ENCODE data around the gene B4GALNT2.

- TF ChIP-seq RFX5 (IDR thresholded peaks at IDR 0.05; ENCODE audit: borderline replicate concordance, low read depth, low read length) (no peak), CTCF (IDR thresholded peaks at IDR 0.05; ENCODE audit: control extremely low read depth in 1 of 3, insufficient read depth in 1 of 3, low read depth in 1 of 3, low read length in 3 of 3) (no peak), POLR2A (IDR thresholded peaks at IDR 0.05; ENCODE audit: control extremely low read depth in 1 of 2, low read depth in 2 of 2, low read length in 2 of 2) (no peak), ATF3 (IDR thresholded peaks at IDR 0.05; ENCODE audit: insufficient read depth, low read depth, low read length) (no peak), SIX5 (IDR thresholded peaks at IDR 0.05; ENCODE audit: low read depth, low read length) (no peak), CHD1 (IDR thresholded peaks at IDR 0.05; ENCODE audit: low read depth, low read length) (no peak), YY1 (IDR thresholded peaks at IDR 0.05; ENCODE audit: low read depth, low read length) (no peak), MAX (IDR thresholded peaks at IDR 0.05) (no peak), MAFK (IDR thresholded peaks at IDR 0.05; ENCODE audit: low read depth, low read length) (no peak), NRF1 (IDR thresholded peaks at IDR 0.05; ENCODE audit: low read depth, low read length) (no peak), TCF12 (IDR thresholded peaks at IDR 0.05; ENCODE audit: low read depth, low read length) (no peak), TBP (IDR thresholded peaks at IDR 0.05; ENCODE audit: low read depth, low read length) (no peak), ZNF274 (IDR thresholded peaks at IDR 0.05; ENCODE audit: borderline replicate concordance, extremely low read depth, low read length) (no peak)
- TF ChIP-seq, protein P1, sequence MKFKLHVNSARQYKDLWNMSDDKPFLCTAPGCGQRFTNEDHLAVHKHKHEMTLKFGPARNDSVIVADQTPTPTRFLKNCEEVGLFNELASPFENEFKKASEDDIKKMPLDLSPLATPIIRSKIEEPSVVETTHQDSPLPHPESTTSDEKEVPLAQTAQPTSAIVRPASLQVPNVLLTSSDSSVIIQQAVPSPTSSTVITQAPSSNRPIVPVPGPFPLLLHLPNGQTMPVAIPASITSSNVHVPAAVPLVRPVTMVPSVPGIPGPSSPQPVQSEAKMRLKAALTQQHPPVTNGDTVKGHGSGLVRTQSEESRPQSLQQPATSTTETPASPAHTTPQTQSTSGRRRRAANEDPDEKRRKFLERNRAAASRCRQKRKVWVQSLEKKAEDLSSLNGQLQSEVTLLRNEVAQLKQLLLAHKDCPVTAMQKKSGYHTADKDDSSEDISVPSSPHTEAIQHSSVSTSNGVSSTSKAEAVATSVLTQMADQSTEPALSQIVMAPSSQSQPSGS (IDR thresholded peaks at IDR 0.05; ENCODE audit: low read length) = no peak
These were observed 19.4 kb downstream of the B4GALNT2 start for GRCh38 chr17:49151996-49152395.
